HG02840 (cell line): ENCODE results near the gene APOBEC3H.

ENCODE experiments used
- ATAC-seq: cut with Tn5 transposase; IDR thresholded peaks from one replicate; pipeline ENCODE4 v1.9.1; 2021; ENCODE audit warnings: mild to moderate bottlenecking, moderate library complexity, moderate number of reproducible peaks; ENCODE audit not compliant: unreplicated experiment, low FRiP score

APOBEC3H gene

DNA sequence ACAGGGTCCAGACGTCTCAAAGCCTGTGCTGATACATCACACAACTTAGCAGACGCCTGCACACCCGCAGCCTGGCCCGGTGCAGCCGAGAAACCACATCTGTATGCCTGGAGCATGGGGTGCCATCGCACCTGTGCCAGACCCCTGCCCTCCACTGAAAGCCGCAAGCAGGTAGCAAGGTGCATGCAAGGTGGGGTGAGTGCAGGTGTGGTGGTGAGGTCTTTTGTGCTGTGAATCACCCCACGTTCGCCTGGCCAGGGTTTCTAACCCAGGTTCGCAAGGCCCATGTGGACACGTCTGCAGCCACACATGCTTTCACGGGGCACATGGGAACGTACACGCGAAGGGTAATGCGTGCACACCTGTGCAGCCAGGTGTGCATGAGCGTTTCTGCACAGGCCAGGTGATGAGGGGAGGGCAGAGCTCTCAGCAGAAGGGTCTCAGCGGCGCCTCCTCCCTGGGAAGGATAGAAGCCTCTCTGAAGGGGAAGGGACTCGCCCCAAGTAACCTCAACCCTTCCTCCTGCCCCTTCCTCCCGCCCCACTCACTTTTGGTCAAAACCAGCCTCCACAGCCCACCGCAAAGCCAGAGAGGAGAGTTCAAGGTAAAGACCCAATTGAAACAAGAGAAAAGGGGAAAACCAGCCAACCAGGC, 36.0 kb downstream of the APOBEC3H start:
- no peak for ATAC-seq

- ATAC-seq = no peak
Measured at GRCh38 chr22:39133871-39134270, 36.8 kb downstream of the APOBEC3H start.

DNA sequence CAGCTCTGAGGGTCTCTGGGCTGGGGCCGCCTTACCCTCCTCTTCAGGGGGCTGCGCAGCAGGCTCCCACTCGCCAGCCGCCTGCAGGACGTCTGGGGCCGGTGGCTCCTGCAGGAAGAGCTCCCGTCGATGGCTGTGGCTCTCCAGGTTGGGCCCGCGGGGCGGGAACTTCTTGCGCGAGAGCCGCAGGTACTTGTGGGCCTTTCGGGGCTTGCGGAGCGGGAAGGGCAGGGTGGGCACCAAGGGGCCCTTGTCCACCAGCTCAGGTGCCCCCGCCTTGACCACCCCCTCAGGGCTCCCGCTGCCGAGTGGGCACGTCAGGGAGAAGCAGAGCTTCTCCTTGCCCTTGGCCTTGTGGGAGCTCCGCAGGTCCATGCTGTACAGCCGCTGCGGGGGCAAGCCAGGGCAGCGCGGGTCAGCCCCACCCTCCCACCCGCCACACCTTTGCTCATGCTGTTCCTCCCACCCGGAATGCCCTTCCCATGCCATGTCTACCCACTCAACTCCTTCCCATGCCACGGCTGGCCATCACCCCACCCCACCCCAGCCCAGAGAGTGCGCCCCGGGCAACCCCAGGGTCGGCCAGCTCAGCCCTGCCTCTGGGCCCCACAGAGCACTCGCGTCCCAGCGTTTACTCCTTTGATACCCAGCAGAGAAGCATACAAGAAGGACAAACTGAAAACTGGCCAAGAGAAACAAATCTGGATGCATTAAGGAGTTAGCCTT, 37.5 kb downstream of the APOBEC3H start:
- ATAC-seq = no peak

- no peak for ATAC-seq
Measured at GRCh38 chr22:39135092-39135896, 38.2 kb downstream of the APOBEC3H start.

GRCh38 chr22:39136317-39136716, 39.3 kb downstream of the APOBEC3H start:
- no peak for ATAC-seq

DNA sequence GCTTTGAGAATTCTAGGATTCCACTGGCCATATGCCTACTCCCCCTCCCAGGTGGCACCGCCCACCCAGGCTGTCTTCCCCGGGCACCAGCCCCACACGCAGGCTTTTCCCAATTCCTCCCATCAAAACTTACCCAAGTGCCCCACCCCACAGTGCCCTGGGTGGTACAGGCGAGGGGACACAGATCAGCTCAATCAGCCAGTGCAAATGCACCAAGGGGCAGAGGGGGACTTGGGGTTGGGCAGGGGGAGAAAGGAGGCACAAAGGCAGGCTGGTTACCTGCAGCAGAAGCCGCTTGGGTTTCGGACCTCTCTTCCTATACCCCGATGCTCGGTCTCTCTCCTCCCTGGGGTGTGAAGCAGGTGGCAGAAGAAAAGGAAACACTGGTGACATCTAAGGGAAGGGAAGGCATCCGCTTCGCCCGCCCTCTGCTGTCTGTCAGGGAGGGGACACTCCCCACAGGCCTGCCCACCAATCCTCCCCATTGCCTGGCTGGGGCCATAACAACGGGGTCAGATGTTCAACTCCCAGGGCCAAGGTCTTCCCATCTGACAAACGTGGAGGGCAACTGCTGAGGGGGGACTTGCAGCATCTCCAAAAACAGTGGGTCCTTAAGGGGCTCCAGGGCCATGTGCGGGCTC, 41.4 kb downstream of the APOBEC3H start:
- no peak for ATAC-seq

DNA sequence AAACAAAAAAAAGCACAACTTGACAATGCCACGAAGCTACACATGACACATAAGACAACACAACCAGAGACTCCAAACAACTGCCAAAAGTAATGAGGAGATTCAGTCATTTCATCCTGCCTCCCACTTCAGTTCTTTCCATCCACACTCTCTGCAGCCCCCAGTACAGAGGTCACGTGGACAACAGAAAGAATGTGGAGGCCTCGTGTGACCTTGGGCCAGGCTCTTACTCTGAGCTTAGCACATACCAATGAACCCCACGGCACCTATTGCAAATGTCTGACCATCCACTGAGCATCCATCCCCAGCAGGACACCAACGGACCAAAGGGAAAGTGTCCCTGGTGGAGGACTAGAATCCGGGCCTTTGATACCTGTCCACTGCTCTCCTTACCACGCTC, 42.9 kb downstream of the APOBEC3H start:
- no peak for ATAC-seq

- no peak for ATAC-seq
Measured at GRCh38 chr22:39142088-39142680, 45.1 kb downstream of the APOBEC3H start.

DNA sequence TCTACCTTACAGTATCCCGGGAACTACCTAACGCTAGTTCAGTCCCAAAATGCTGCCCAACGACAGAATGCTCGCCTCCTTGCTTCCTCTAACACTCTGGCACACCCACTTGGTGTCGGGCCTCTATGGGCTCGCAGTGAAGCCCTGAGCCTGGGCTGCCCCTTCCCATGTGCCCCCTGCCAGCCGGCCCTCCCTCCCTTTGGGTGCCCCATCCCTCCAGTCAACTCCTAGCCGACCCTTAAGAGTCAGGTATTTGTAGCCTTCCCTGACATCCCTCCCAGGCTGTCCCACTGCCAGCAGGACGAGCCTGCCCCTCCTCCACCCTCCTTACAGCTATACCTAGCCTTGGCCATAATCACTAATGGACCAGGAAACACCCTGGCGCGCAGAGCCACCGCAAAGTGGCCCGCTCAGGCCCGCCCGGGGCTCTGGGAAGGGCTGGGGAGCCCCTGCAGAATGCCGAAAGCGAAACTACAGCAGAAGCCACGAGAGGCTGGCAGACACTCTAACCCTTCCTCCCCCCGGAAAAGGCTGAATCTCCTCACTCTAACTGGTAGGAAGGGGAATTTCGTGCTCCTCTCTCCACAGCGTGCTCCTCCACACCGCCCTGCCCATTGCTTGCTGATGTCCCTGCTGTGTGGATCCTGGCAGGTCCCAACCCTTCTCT, 47.2 kb downstream of the APOBEC3H start:
- peak; percentile 33 for ATAC-seq

DNA sequence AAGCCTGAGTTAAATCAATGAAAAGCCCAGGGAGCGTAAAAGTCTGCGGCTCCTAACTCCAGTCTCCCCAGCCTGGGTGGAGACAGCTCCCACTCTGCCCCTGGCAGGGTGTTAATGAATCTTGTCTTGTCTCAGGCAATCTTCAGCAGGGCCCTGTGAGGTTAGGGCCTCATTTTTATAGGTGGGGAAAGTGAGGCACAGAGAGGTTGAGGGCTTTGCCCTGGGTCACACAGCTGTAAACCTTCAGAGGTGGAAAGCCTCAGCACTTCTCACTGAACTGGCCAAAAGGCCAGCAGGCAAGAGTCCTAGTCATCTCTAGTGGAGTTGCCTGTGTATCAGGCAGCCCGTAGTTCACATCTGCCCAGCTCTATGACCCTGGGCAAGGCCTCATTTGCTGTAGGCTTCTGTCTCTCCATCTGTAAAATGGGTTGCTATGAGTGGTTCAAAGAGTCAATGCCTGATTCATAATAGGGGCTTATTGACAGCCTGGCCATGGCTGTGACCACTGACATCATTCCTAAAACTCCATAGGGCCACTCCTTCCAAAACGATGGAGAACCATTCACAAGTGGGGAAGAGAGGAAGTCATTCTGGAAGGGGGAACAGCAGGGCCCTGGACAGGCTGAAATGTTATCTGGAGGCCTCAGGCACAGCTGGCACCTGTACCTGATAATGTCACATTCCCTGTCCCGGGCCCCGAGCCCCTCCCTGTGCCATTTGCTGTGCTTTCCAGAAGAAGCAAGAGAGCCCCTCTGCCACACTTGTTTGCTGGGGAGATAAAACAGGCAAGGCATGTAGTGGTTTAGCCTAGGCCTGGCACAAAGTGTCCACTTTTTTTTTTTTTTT, 49.4 kb downstream of the APOBEC3H start:
- ATAC-seq = no peak

DNA sequence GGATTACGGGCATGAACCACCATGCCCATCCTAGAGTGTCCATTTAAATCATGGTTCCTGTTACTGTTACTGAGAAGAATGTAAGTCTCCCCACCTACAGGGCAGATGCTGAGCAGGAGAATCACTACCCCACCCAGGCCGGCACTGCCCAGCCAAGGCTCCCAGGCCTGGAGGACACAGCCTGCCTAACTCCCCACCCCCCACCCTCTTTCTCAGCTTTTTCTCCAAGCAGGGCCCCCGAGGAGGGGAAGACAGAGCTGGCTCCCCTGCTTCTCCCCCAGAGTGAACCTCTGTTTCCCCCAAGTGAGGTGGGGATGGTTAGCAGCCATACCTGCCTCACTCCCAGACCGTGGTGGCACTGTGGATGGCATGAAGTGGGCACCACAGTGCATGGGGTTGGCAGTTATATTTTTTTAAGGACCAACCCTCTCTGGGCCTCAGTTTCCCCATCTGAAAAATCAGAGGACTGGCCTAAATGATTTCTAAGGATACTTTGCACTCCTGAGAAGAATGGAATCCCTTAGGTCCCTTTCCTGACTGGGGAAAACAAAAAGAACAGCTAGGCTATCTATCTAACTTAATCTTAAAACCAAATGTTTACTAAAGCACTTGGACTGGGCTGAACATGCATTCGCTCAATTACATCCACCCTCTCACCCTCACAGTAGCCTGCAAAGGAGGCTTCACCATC, 50.4 kb downstream of the APOBEC3H start:
- no peak for ATAC-seq

GRCh38 chr22:39148026-39148726, 51.1 kb downstream of the APOBEC3H start:
- ATAC-seq = no peak

GRCh38 chr22:39148727-39149535, 51.9 kb downstream of the APOBEC3H start:
- no peak for ATAC-seq

DNA sequence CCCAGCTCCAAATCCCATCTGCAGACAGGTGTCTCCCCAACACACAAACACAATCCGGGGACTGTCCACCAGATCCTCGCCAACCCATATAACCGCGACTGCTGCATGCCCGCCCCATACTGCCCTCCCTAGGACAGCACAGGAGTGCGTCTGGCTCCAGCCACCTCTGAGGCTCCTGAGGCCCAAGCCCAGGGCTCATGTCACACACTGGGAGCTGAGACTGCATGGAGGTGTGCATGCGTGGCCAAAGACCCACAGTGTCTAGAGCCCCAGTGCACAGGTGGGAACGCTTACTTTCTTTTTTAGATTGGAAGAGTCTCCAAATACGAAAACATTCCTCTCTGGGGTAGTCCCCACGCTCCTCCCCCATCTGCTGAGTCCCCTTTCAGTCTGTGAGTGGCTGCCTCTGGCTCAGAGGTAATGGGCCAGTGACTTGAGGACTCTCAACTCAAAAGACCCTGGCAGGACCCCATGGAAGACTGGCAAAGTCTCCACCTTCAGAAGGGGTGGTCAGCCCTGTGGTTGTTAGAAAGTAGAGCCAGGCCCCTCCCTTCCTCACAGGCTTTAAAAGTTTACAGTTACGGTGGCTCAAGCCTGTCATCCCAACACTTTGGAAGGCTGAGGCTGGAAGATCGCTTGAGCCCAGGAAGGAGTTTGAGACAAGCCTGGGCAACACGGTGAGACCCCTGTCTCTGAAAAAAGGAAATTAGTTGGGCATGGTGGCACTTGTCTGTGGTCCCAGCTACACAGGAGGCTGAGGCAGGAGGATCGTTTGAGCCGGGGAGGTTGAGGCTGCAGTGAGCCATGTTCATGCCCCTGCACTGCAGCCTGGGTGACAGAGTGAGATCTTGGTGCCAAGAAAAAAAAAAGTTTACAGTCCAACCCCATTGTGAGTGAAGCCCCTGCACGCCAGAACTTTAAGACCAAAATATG, 53.1 kb downstream of the APOBEC3H start:
- no peak for ATAC-seq

DNA sequence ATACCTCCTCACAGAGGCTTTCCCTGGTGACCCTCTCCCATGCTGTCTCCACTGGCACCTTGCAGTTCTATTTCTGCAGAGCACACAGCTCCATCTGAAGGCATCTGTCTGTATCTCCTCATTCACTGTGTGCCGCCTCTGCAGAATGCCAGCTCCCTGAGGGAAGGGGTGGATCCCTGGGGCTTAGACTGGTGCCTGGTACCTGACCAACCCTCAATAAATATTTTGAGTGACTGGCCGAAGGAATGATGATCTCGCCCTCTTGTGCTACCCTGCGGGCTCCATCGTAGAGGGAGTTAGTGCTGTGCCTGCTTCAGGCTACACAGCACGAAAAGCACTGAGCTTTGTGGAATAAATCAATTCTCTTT, 53.8 kb downstream of the APOBEC3H start:
- ATAC-seq = no peak

GRCh38 chr22:39151329-39151975, 54.4 kb downstream of the APOBEC3H start:
- ATAC-seq = no peak
